Small intestine (tissue), 7 donors: ENCODE measurements around the gene SLC9A3. TPM values are rescaled to one million over a fixed set of nuclear protein-coding genes. Genes with fewer than 3 reads are reported as not detected.
A peak's percentile ranks its signal among the peaks of the same experiment; 100 is the strongest.

Experiments
- DNase-seq, 2 donors: peaks; one replicate each; pipeline versions ENCODE4 v3.0.0 to v3.0.0-alpha.2; 2013
- FAIRE-seq: peaks from 2 replicates; lab custom pipeline; 2012; peaks lifted over from hg19 to GRCh38; lab: Jason Lieb, UNC
- H3K27ac ChIP-seq, 3 donors: one replicate each; pipeline ENCODE4 v1.5.1; 2013; ENCODE audit warnings: low read length in 2 of 3, mild to moderate bottlenecking in 2 of 3, control low read depth in 1 of 3, inconsistent platforms in 1 of 3, low read depth in 1 of 3, moderate library complexity in 1 of 3
- H3K27me3 ChIP-seq, 3 donors: one replicate each; pipeline ENCODE4 v1.6.1; 2013; ENCODE audit warnings: low read length in 3 of 3, inconsistent platforms in 1 of 3; ENCODE audit not compliant: control insufficient read depth in 3 of 3, insufficient read depth in 3 of 3
- H3K36me3 ChIP-seq, 3 donors: one replicate each; pipeline ENCODE4 v1.6.1; 2013; ENCODE audit warnings: low read length in 3 of 3, inconsistent platforms in 1 of 3, low read depth in 1 of 3, mild to moderate bottlenecking in 1 of 3, moderate library complexity in 1 of 3; ENCODE audit not compliant: control insufficient read depth in 3 of 3, insufficient read depth in 2 of 3
- H3K4me1 ChIP-seq, 3 donors: one replicate each; pipeline ENCODE4 v1.6.1; 2013; ENCODE audit warnings: low read length in 2 of 3, inconsistent platforms in 1 of 3, low read depth in 1 of 3, mild to moderate bottlenecking in 1 of 3, moderate library complexity in 1 of 3; ENCODE audit not compliant: control insufficient read depth in 3 of 3, insufficient read depth in 2 of 3
- H3K4me3 ChIP-seq, 3 donors: one replicate each; pipeline ENCODE4 v1.5.1; 2013; ENCODE audit warnings: low read length in 3 of 3, control low read depth in 1 of 3, inconsistent platforms in 1 of 3, low read depth in 1 of 3, mild to moderate bottlenecking in 1 of 3, moderate library complexity in 1 of 3
- H3K9me3 ChIP-seq, 2 donors: one replicate each; pipeline ENCODE4 v1.6.1; 2013; ENCODE audit warnings: low read depth in 1 of 2, low read length in 1 of 2; ENCODE audit not compliant: control insufficient read depth in 2 of 2, insufficient read depth in 1 of 2
- WGBS, 3 donors: extraction: QIAGEN DNeasy Blood & Tissue Kit; methylation state at CpG; one replicate each; pipeline ENCODE4 v1.1.7; 2013; 5-methylcytosine and 5-hydroxymethylcytosine counted together
- polyA plus RNA-seq, 4 donors: library from polyadenylated mRNA; stranded (reverse) in 3 of 4; unstranded in 1 of 4; fragments of 200-250 nt in 3 of 4; fragments of 120-200 nt in 1 of 4; gene quantifications; one replicate each; pipeline versions ENCODE4 v1.2.1 to v1.2.3, GENCODE V29; 2013
- donor health status: healthy with polysubstance abuse.
- donor health status: control.
- donor health status: control.
- donor health status: Bipolar disorder and iron deficiency.
- donor health status: healthy.

Gene SLC9A3
- polyA plus RNA-seq, 4 donors, result 24.1 to 178 (median 50.3) TPM

GRCh38 chr5:464446-464842, 59.8 kb downstream of the SLC9A3 start:
- FAIRE-seq, result no peak
- Histone ChIP-seq H3K4me3 (no peak overlapping the region), H3K4me1 (no peaks in the 10 kb centered on the region), H3K9me3 (no peaks in the 10 kb centered on the region), H3K36me3 (peaks cover 10 to 71% (median 14%) of the 10 kb centered on the region in 3 donors), H3K27me3 (no peaks in the 10 kb centered on the region), H3K27ac (no peak overlapping the region)
- no peak for DNase-seq
- 92 to 95% (median 95%) methylated on average over 19 of the region's 19 CpGs for WGBS, 3 donors

GRCh38 chr5:463952-464351, 60.3 kb downstream of the SLC9A3 start:
- Histone ChIP-seq H3K4me3 (no peak overlapping the region), H3K27ac (no peak overlapping the region), H3K4me1 (no peaks in the 10 kb centered on the region), H3K9me3 (no peaks in the 10 kb centered on the region), H3K36me3 (peaks cover 10 to 69% (median 14%) of the 10 kb centered on the region in 3 donors), H3K27me3 (no peaks in the 10 kb centered on the region)
- DNase-seq, result peak in 1 of 2 donors; percentile 37
- 69 to 79% (median 69%) methylated on average over 18 of the region's 18 CpGs for WGBS, 3 donors
- FAIRE-seq, result no peak

GRCh38 chr5:463301-463700, 60.9 kb downstream of the SLC9A3 start:
- H3K4me3 ChIP-seq, result no peak overlapping the region
- WGBS, 3 donors, result 79 to 84% (median 79%) methylated on average over 7 of the region's 7 CpGs

GRCh38 chr5:462051-462481, 62.2 kb downstream of the SLC9A3 start:
- DNase-seq (no peak), FAIRE-seq (no peak)
- Histone ChIP-seq H3K27me3 (no peaks in the 10 kb centered on the region), H3K4me1 (no peaks in the 10 kb centered on the region), H3K36me3 (peaks cover 10 to 82% (median 18%) of the 10 kb centered on the region in 3 donors), H3K27ac (no peak overlapping the region), H3K4me3 (no peak overlapping the region), H3K9me3 (no peaks in the 10 kb centered on the region)
- 95 to 97% (median 96%) methylated on average over 24 of the region's 24 CpGs for WGBS, 3 donors

More at GRCh38 chr5:463301-463700, 60.9 kb downstream of the SLC9A3 start:
- DNase-seq, result no peak
- Histone ChIP-seq H3K27me3 (no peaks in the 10 kb centered on the region), H3K4me1 (no peaks in the 10 kb centered on the region), H3K27ac (no peak overlapping the region), H3K36me3 (peaks cover 10 to 73% (median 14%) of the 10 kb centered on the region in 3 donors), H3K9me3 (no peaks in the 10 kb centered on the region)
- FAIRE-seq, result no peak

GRCh38 chr5:460273-460625, 64.0 kb downstream of the SLC9A3 start:
- Histone ChIP-seq H3K36me3 (peaks cover 10 to 80% (median 22%) of the 10 kb centered on the region in 3 donors), H3K4me3 (no peak overlapping the region), H3K27me3 (no peaks in the 10 kb centered on the region), H3K4me1 (no peaks in the 10 kb centered on the region), H3K27ac (no peak overlapping the region), H3K9me3 (no peaks in the 10 kb centered on the region)
- DNase-seq (no peak), FAIRE-seq (no peak)
- WGBS, 3 donors, result 98 to 100% (median 98%) methylated on average over 8 of the region's 8 CpGs

GRCh38 chr5:459562-460272, 64.5 kb downstream of the SLC9A3 start:
- Histone ChIP-seq H3K36me3 (peaks cover 12 to 79% (median 22%) of the 10 kb centered on the region in 3 donors), H3K27me3 (no peaks in the 10 kb centered on the region), H3K9me3 (no peaks in the 10 kb centered on the region), H3K27ac (no peak overlapping the region), H3K4me3 (no peak overlapping the region), H3K4me1 (no peaks in the 10 kb centered on the region)
- no peak for FAIRE-seq
- WGBS, 3 donors, result 96 to 97% (median 96%) methylated on average over 24 of the region's 24 CpGs
- no peak for DNase-seq

GRCh38 chr5:458547-459353, 65.5 kb downstream of the SLC9A3 start:
- FAIRE-seq (no peak), DNase-seq (no peak)
- no peaks in the 10 kb centered on the region for H3K4me1 ChIP-seq
- no peak overlapping the region for H3K27ac ChIP-seq
- H3K9me3 ChIP-seq, result no peaks in the 10 kb centered on the region
- WGBS, 3 donors, result 70 to 76% (median 73%) methylated on average over 17 of the region's 17 CpGs
- H3K36me3 ChIP-seq, result peaks cover 12 to 77% (median 24%) of the 10 kb centered on the region in 3 donors
- no peaks in the 10 kb centered on the region for H3K27me3 ChIP-seq
- no peak overlapping the region for H3K4me3 ChIP-seq

GRCh38 chr5:457195-457961, 66.9 kb downstream of the SLC9A3 start:
- Histone ChIP-seq H3K27ac (no peak overlapping the region), H3K4me1 (no peaks in the 10 kb centered on the region), H3K9me3 (peaks cover 0 to 5% of the 10 kb centered on the region in 2 donors), H3K36me3 (peaks cover 16 to 81% (median 31%) of the 10 kb centered on the region in 3 donors), H3K27me3 (no peaks in the 10 kb centered on the region), H3K4me3 (no peak overlapping the region)
- FAIRE-seq (no peak), DNase-seq (no peak)
- WGBS, 3 donors, result 94% methylated on average over 19 of the region's 19 CpGs
